Upper lobe of left lung (tissue), 4 donors: ENCODE results near the gene AKAP6.

Experiments used
- CTCF ChIP-seq, 6 experiments: fragments of 450-650 bp in 4 of 6; fragments of 200-600 bp in 2 of 6; sonication (generic) in 2 of 6; IDR thresholded peaks; one replicate each; pipeline ENCODE4 v1.5.1; 2016 to 2019; ENCODE audit warnings: antibody characterized with exemption in 6 of 6
- POLR2A ChIP-seq, 4 donors: fragments of 450-650 bp; IDR thresholded peaks; one replicate each; pipeline ENCODE4 v1.5.1; 2016 to 2017; ENCODE audit warnings: antibody characterized with exemption in 4 of 4, mild to moderate bottlenecking in 2 of 4
- POLR2AphosphoS5 ChIP-seq, 2 donors: sonication (generic); formaldehyde crosslinking; IDR thresholded peaks; one replicate each; pipeline ENCODE4 v1.5.1; 2017; ENCODE audit warnings: antibody characterized with exemption in 2 of 2

- no peak for TF ChIP-seq CTCF (IDR thresholded peaks at IDR 0.05)
- TF ChIP-seq POLR2A (IDR thresholded peaks at IDR 0.05): no peak
- no peak for TF ChIP-seq POLR2AphosphoS5 (IDR thresholded peaks at IDR 0.05)
Observed at GRCh38 chr14:32728526-32728925, 399.4 kb downstream of the AKAP6 start.
